IPS-18a (cell line): Measurements from ENCODE around the gene SLC66A2.

Source experiments
- H3K27ac ChIP-seq: one replicate; pipeline ENCODE4 v1.5.1; 2013; ENCODE audit warnings: low read length
- H3K27me3 ChIP-seq: one replicate; pipeline ENCODE4 v1.6.1; 2013; ENCODE audit warnings: mild to moderate bottlenecking, low read length; ENCODE audit not compliant: control insufficient read depth, insufficient read depth
- H3K36me3 ChIP-seq: one replicate; pipeline ENCODE4 v1.6.1; 2013; ENCODE audit warnings: low read depth, low read length; ENCODE audit not compliant: control insufficient read depth
- H3K4me1 ChIP-seq: one replicate; pipeline ENCODE4 v1.6.1; 2013; ENCODE audit warnings: low read depth, low read length; ENCODE audit not compliant: control insufficient read depth
- H3K4me3 ChIP-seq: one replicate; pipeline ENCODE4 v1.5.1; 2013; ENCODE audit warnings: low read length
- H3K9ac ChIP-seq: one replicate; pipeline ENCODE4 v1.6.1; 2013; ENCODE audit warnings: mild to moderate bottlenecking, low read length, moderate library complexity
- H3K9me3 ChIP-seq: one replicate; pipeline ENCODE4 v1.6.1; 2013; ENCODE audit warnings: low read depth, low read length; ENCODE audit not compliant: control insufficient read depth

The SLC66A2 gene

DNA sequence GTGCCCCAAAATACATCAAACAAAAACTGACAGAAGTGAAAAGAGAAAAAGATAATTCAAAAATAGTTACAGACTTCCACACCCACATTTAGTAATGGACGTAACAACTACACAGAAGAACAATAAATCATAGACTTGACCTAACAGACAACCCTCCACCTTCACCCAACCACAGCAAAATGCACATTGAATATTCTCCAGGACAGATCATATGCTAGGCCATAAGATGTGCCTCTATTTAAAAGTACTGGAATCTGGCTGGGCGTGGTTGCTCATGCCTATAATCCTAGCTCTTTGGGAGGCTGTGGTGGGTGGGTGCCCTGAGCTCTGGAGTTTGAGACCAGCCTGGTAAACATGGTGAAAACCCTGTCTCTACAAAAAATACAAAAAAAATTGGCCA lies 20.0 kb downstream of the SLC66A2 start:
- no peak overlapping the region for H3K9ac ChIP-seq
- H3K9me3 ChIP-seq: peaks cover 10% of the 10 kb centered on the region
- no peaks in the 10 kb centered on the region for H3K36me3 ChIP-seq
- H3K4me3 ChIP-seq: no peak overlapping the region
- no peaks in the 10 kb centered on the region for H3K4me1 ChIP-seq
- no peak overlapping the region for H3K27ac ChIP-seq
- no peaks in the 10 kb centered on the region for H3K27me3 ChIP-seq

DNA sequence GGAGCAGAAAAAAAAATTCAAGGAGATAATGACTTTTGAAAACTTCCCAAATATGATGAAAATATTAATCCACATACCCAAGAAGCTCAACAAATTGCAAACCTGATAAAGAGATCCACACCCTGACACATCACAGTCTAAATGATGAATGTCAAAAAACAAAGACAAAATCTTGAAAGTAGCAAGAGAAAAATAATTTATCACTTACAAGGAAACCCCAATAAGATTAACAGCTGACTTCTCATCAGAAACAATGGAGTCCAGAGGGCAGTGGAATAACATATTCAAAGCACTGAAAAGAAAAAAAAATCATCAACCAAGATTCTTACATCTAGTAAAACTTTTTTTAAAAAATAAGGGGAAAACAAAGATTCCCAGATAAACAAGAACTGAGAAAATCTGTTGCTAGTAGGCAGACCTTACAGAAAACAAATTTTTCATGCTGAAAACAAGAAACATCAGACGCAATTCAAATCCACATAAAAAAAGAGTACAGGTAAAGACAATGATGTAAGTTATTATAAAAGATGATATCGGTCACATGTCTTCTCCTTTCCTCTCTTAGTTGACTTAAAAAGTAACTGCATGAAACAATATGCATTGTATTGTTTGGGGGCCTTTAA lies 21.3 kb downstream of the SLC66A2 start:
- Histone ChIP-seq H3K9ac (no peak overlapping the region), H3K9me3 (peaks cover 10% of the 10 kb centered on the region), H3K27me3 (no peaks in the 10 kb centered on the region), H3K4me1 (no peaks in the 10 kb centered on the region), H3K36me3 (no peaks in the 10 kb centered on the region), H3K4me3 (no peak overlapping the region), H3K27ac (no peak overlapping the region)

DNA sequence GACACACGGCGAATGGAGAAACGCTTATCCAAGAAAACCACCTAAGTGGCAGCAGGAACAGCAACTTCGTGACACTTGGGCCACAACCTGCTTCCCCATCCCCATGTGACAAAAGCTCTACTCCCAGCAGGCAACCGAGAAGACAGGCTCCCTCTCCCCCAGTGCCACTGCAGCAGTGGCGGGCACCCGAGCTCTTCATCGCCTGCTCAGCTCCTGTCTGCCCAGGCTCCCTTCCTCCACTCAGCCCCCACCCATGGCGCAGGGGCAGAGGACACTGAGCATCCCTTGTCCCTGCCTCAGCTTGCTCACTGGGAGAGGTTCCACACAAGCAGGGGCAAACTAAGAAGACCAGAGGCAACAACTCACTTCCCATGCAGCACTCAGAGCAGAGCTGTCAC lies 22.9 kb downstream of the SLC66A2 start:
- Histone ChIP-seq H3K36me3 (no peaks in the 10 kb centered on the region), H3K4me1 (no peaks in the 10 kb centered on the region), H3K9me3 (peaks cover 10% of the 10 kb centered on the region), H3K4me3 (no peak overlapping the region), H3K27me3 (no peaks in the 10 kb centered on the region), H3K9ac (no peak overlapping the region), H3K27ac (no peak overlapping the region)

DNA sequence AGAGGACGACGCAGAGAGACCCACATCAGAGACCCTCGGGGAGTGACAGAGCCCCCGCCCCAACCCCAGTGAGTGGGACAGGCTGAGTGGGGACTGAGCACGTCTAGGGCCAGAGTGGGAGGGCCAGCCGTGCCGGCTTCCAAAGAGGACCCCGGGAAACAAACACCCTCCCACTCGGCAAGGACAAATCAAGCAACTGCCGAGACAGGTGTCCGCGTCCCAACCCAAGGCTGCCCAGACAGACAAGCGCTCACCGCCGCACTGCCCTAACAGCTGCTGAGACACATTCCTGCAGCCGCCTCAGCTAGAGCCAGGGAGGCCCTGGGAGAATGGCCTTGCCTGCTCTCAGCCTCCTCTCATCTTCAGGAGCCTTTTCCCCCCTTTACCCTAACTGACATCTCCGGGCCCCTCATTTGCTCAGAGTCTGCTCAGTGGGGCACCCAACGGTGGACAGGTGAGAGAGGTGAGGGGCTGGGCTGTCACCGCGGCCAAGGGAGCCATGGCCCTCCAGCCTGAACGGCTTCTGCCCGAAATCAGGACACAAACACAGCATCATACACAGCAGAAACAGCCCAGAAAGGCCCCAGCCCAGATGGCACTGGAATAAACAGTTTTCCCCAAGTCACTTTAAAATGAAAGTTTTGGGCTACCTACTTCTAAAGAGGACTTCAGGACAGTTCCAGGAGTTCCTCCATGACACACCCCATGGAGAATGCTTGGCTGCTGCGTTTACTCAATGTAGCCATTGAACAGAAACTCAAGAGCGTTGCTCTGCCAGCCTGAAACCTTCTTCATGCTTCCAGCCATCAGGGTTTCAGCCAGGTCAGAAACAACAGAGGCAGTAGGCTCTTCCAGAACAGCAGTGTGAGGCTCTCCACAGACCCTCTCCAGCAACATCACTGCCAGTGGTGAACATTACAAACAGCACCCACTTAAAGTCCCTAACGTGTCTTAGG lies 23.6 kb downstream of the SLC66A2 start:
- Histone ChIP-seq H3K9me3 (peaks cover 10% of the 10 kb centered on the region), H3K4me1 (no peaks in the 10 kb centered on the region), H3K27ac (no peak overlapping the region), H3K27me3 (no peaks in the 10 kb centered on the region), H3K4me3 (no peak overlapping the region), H3K36me3 (no peaks in the 10 kb centered on the region), H3K9ac (no peak overlapping the region)

DNA sequence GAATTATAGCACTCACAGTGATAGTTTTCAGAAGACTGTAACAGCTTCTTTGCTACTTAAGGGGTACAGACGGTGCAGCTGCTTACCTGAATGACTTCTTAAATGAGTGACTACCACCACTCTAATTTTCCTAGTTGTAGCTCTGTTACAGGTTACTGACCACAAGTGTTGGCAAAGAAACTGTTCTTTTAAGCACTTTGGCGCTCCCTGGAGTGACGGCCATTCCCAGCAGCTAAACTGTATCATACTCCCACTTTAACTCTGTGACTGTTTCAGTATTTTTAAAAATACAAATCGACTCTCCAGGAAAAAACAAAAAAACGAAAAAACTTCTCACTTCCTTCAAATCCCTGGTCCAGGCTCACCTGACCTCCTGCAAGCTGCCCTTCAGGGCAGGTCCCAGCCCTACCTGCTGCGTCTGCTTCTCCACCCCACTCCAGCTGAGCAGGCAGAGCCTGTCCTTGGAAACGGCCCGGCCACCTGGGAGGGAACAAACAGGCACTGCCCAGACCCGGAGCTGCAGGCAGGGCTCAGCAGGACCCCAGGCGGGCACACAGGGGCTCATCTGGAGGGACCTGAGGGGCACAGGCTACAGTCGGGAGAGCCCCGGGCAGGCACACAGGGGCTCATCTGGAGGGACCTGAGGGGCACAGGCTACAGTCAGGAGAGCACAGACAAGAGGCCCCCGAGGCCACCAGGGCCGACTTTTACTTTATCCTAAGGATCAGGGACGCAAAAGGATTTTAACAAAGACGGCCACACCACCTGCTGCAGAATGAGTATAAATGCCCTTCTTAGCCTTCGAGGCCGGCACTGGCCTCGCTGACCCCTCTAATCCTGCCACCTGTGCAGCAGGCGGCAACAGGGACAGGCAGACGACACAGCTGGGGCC lies 24.5 kb downstream of the SLC66A2 start:
- Histone ChIP-seq H3K4me3 (no peak overlapping the region), H3K9ac (no peak overlapping the region), H3K9me3 (peaks cover 10% of the 10 kb centered on the region), H3K4me1 (no peaks in the 10 kb centered on the region), H3K27me3 (no peaks in the 10 kb centered on the region), H3K27ac (no peak overlapping the region), H3K36me3 (no peaks in the 10 kb centered on the region)

DNA sequence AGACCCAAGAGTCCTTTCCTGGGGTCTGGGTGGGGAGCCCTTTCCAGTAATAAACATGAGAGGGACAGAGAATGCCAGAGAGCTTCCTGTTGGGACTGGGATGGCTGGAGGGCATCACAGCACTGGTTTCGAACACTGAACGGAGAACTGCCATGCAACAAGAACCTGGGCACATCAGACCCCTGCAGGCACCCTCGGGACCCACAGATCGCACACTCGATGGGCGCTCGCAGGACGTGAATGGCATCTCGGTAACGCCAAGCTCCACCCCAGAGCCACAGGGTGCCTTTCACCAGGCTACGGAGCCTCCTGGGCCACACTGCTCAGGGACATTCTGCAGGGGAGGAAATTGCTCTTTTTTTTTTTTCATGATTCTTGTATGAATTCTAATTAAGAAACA lies 25.1 kb downstream of the SLC66A2 start:
- no peak overlapping the region for H3K27ac ChIP-seq
- peaks cover 10% of the 10 kb centered on the region for H3K9me3 ChIP-seq
- no peaks in the 10 kb centered on the region for H3K27me3 ChIP-seq
- H3K4me3 ChIP-seq: no peak overlapping the region
- H3K9ac ChIP-seq: no peak overlapping the region
- H3K36me3 ChIP-seq: no peaks in the 10 kb centered on the region
- no peaks in the 10 kb centered on the region for H3K4me1 ChIP-seq

DNA sequence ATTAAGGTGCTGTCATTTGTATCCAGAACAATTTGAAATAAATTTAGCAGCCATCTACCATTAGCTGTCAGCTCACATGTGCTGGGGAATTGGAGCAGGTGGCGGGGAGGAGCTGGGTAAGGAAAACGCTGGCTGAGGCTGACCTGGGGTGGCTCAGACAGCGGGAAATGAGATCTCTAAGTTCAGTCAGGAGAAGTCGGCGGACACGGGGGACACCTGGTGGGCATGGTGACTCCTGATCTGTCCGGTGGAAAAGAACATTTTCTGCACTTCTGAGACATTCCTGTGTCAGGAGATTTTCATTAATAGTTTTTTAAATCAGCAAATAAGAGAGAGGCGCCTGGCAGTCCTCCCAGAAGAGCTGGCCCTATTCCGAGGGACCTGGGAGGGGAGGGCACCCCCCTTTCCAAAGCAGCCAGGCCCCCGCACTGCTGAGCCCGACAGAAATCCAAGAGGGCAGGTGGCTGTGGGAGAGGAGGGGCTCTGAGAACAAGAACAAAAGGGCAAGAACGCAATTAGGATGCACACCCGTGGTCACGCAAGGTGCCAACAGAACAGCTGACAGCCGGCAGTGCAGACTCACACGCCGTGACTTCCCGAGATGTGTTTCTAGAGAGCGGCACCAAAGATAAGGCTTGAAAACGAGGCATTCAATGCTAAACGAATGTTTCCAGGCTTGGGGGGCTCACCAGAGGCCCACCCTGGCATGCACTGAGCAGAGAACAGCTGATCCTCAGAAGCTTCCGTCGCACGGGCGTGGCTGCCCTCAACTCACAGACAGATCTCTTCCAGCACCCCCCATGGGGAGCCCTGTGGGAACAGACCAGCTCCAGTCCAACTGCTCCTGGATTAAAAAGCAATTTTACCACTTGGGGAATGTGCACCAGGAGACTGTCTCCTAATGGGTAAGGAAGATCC lies 26.4 kb downstream of the SLC66A2 start:
- Histone ChIP-seq H3K27ac (no peak overlapping the region), H3K4me3 (no peak overlapping the region), H3K9ac (no peak overlapping the region), H3K36me3 (no peaks in the 10 kb centered on the region), H3K27me3 (no peaks in the 10 kb centered on the region), H3K9me3 (peaks cover 7% of the 10 kb centered on the region), H3K4me1 (no peaks in the 10 kb centered on the region)

DNA sequence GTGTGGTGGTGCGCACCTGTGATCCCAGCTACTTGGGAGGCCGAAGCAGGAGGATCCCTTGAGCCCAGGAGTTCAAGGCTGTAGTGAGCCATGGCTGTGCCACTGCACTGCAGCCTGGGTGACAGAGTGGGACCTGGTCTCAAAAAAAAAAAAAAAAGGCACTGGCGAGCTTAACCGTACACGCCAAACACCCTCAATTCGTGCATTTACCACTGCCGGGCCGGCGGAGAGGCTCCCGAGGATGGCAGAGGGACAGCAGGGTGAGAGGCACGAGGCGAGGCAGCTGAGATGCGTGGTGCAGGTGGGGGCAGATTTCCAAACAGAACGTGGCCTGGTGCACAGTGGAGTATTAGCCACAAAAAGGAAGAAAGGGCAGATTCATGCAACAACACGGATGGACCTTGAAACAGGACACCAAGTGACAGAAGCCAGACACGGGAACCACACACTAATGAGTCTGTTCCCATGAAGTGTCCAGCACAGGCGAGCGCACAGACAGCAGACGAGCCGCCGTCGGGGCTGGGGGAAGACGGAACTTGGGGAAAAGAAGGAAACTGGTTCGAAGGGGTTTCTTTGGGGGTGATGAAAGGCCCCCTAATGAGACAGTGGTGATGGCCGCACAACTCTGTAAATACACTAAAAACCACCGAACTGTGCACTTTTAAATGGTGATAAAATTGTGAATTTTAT lies 27.4 kb downstream of the SLC66A2 start:
- no peaks in the 10 kb centered on the region for H3K36me3 ChIP-seq
- H3K4me3 ChIP-seq: no peak overlapping the region
- no peak overlapping the region for H3K27ac ChIP-seq

DNA sequence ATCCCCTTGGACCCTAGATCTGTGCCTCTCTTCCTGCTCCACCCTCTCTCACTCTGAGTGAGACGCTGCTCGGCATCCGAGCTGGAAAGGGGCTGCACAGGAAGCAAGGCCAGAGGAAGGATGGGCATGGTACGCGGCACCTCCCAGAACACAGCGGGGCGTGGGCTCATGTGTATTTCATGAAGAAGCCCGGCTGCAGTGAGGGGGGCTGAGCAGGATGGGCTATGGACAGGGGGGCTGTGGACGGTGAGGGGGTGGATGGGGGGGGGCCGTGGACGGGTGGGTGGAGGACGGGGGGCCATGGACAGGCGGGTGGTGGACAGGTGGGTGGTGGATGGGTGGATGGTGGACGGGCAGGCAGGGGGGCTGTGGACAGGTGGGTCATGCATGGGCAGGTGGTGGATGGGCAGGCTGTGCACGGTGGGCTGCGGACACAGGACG lies 28.5 kb downstream of the SLC66A2 start:
- H3K9me3 ChIP-seq: no peaks in the 10 kb centered on the region
- no peak overlapping the region for H3K9ac ChIP-seq
- H3K27ac ChIP-seq: no peak overlapping the region
- no peaks in the 10 kb centered on the region for H3K27me3 ChIP-seq
- H3K4me3 ChIP-seq: no peak overlapping the region
- H3K4me1 ChIP-seq: no peaks in the 10 kb centered on the region
- H3K36me3 ChIP-seq: no peaks in the 10 kb centered on the region

More for the DNA sequence above, 27.4 kb downstream of the SLC66A2 start:
- Histone ChIP-seq H3K27me3 (no peaks in the 10 kb centered on the region), H3K4me1 (no peaks in the 10 kb centered on the region), H3K9me3 (no peaks in the 10 kb centered on the region), H3K9ac (no peak overlapping the region)
